Measurements from ENCODE around the gene OMD. TPM values are rescaled to one million over a fixed set of nuclear protein-coding genes. Genes with fewer than 3 reads are reported as not detected.
"Not testable (repeated sequence)": the region's sequence is repeated elsewhere in the genome, so short reads cannot be mapped to it uniquely, and the experiment has no call there.

Gene OMD
- polyA plus RNA-seq, 12 donors: 3.2 to 7.5 (median 5.9) TPM; not detected in 2

DNA sequence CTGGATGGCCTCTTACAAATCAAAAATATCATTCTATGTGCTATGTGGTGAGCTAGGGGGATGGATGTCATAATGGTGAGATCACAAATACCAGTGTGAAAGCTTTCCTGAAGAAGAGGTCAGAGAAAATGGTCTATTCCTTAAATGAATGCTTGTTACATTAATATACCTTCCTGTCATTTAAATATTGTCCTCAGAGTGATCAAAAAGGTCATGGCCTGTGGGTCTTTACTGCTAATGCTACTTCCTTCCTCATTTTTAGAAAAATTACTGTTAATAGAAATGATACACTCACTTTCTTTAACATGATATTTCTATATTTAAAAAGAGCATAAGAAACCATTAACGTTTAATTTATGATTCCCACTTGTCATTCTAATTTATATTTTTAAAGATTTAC lies 9.7 kb downstream of the OMD start:
- no peak for DNase-seq

DNA sequence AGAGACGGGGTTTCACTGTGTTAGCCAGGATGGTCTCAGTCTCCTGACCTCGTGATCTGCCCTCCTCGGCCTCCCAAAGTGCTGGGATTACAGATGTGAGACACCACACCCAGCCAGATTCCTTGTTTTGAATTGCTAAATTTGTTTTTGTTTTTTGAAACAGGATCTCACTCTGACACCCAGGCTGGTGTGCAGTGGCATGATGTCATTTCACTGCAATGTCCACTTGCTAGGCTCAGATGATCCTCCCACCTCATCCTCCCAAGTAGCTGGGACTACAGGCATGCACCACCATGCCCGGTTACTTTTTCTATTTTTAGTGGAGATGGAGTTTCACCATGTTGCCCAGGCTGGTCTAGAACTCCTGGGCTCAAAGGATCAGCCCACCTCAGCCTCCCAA lies 13.1 kb downstream of the OMD start:
- DNase-seq: not testable (repeated sequence)

GRCh38 chr9:92408747-92409478 lies 15.4 kb downstream of the OMD start:
- no peak for DNase-seq

DNA sequence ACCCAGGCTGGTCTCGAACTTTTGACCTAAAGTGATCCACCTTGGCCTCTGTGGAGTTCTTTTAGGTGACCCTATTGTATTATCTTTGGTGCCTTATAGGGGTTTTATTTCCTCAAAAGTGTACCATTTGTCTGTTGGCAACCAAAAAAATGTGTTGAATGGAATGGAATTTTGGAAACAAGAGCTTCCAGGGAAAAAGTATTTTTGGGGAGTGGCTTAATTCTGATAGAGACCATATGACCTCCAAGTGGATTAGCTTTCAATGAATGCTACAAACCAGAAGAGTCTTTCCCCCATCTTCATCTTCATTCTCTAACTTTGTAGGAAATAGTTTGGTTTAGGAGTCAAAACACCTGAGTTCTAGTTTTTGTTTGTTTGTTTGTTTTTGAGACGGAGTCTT lies 16.5 kb downstream of the OMD start:
- no peak for DNase-seq

DNA sequence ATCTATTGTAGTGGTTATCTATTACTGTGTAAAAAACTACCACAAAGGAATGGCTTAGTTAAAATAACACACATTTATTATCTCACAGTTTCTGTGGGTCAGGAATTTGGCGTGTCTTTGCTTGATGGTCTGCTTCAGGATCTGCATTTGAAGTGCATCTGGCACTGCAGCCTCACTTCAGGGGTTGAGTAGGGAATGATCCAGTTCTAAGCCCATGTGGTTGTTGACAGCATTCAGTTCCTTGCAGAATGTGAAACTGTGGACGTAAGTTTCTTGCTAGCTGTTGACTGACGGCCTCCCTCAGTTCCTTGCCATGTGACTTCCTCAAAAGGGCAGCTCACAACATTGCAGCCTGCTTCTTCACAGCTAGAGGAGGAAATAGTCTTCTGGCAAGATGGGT lies 17.8 kb downstream of the OMD start:
- no peak for DNase-seq

GRCh38 chr9:92405818-92406217 lies 18.5 kb downstream of the OMD start:
- no peak for DNase-seq

GRCh38 chr9:92404042-92404836 lies 20.0 kb downstream of the OMD start, which contains the start of gene OGN:
TSS of gene OGN (minus strand) at chr9:92404578. CDS start at chr9:92403407, 1,171 bp downstream.
- DNase-seq: peak; percentile 90

DNA sequence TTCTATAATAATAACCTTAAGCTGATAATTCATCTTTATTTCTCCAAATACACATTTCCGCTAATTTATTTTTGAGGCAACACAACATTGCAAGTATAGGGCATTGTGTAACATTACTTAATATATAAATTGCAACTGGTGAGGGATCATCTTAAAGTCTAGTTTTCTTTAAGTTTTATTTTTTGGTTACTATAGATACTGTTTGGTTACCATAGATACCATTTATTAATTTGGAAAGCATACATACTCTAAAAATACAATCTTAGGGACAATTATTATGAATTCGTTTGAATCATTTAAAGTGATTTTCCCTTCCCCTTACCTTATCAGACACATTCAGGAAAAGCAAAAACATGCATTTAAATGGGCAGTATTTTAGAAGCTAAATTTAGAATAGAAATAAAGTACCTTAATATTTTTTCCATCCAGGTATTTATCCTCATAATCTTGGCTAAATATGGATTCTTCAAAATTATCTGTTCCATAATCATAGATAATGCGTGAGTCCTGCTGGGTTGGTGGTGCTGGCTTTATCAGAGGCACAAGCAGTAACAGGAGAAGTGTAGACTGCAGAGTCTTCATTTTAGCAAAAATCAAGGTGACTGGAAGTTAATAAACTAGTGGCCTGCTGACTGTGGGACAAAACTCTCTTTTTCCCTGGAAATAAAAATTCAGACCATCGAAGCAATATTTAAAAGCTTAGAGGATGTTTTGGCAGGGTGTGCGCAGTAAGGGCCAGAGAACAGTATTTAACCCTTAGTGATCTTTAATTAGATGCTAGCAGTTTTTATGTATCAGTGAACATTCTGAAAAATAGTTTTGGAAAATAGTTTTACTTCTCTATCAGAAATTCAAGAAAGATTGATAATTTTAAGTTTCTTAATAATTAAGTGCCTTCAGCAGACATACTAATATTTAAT lies 21.2 kb downstream of the OMD start:
- no peak for DNase-seq

- DNase-seq: no peak
Measured at GRCh38 chr9:92402360-92402759, 21.9 kb downstream of the OMD start.

- DNase-seq: no peak
Measured at GRCh38 chr9:92397853-92398252, 26.4 kb downstream of the OMD start.

DNA sequence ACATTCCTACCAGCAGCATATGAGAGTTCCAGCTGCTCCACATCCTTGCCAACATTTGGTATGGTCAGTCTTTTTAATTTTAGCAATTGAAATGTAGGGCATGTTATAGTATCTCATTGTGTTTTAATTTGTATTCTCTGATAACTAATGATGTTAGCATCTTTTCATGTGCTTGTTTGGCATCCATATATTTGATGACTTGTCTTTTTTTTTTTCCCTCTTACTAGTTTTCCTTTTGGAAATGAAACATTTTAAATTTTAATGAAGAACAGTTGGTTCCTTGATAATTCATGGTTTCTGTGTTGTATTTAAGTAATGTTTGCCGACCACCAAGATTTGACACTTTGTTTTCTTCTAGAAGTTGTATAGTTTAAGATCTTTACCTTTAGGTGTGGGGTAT lies 28.7 kb downstream of the OMD start:
- DNase-seq: no peak

DNA sequence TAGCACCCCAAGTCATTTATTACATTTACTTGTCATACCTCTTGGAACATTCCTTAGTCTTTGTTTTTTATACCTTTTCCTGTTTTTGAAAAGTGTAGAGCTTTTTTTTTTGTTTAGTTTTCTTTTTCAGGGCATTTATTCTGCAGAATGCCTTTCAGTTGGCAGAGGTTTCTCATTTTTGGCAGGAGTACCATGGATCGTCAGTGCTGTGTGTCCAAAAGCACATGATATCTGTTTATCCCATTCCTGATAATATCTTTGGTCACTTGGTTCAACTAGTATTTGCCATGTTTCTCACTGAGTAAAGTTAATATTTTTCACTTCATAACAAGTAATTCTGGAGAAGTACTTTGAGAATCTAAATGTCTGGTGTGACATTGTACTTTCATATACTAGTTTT lies 30.6 kb downstream of the OMD start:
- no peak for DNase-seq

DNA sequence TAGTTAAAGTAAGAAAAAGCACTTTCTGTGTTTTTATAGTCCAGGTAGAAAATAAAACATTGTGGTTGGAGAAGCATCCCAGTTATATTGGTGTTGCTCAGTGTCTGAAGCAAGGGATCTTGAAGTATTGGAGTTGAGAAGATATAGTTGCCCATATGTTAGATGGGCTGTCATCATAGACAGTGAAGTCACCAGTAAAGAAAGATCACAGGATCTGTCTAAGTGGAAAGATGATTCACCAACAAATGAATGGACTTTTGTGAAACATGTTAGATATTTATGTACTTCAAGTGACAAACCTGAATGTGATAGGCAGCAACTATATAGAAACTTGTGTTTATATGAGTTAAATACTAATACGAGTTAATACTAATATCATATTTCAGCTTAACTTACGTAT lies 31.6 kb downstream of the OMD start:
- no peak for DNase-seq

DNA sequence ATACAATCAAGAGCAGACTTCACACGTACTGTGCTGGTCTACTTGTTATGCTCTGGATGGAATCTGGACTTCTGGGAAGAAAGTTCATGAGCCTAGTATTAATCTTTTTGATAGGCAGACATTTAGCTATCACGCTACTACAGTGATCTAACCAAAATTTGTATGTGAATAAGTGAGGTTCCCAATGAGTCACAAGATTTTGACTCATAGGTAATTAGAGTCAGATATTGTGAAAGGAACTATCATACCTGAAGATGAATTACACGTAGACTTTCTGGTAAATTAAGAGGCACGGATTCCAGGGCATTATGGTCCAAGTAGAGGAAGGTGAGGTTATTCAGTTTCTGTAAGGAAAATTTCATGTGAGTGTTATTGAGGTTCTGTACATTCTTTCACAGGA lies 38.3 kb downstream of the OMD start:
- no peak for DNase-seq

DNA sequence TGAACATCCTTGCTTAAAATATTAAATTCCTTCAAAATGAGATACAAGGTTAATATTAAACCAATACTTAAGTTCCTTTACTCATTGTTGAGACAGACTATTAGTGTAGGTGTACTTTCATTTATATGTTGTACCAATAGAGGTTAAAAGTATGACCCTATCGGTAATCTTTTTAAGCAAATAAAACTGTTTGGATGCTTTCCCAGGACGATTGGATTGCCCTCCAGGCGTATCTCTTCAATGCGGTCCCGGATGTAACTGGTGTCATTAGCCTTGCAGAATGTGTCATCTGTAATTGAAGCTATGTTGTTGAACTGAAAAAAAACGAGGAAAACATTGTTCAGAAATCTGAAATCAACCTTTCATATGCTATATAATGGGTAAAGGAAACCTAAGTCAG lies 38.8 kb downstream of the OMD start:
- DNase-seq: no peak

GRCh38 chr9:92385001-92385400 lies 39.3 kb downstream of the OMD start:
- DNase-seq: peak; percentile 60

GRCh38 chr9:92384375-92384774 lies 39.9 kb downstream of the OMD start:
- DNase-seq: no peak

DNA sequence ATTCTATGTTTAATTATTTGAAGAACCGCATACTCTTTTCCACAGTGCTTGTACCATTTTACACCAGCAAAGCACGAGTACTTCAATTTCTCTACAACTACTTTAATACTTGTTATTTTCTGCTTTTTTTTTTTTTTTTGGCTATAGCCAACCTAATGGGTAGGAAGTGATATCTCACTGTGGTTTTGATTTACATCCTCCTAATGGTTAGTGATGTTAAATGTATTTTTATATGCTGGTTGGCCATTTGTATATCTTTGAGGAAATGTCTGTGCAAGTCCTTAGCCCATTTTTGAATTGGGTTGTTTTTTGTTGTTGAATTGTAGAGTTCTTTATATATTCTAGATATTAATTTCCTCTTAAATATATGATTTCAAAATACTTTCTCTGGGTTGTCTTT lies 42.5 kb downstream of the OMD start:
- DNase-seq: no peak

- no peak for DNase-seq
Measured at GRCh38 chr9:92380603-92381002, 43.7 kb downstream of the OMD start.

GRCh38 chr9:92378865-92379560 lies 45.3 kb downstream of the OMD start:
- no peak for DNase-seq

GRCh38 chr9:92377876-92378275 lies 46.4 kb downstream of the OMD start:
- no peak for DNase-seq

- DNase-seq: no peak
Measured at GRCh38 chr9:92373167-92373566, 51.1 kb downstream of the OMD start.
